ENCODE measurements around the gene TCF4. TPM values are rescaled to one million over a fixed set of nuclear protein-coding genes. Genes with fewer than 3 reads are reported as not detected.

The TCF4 gene
- total RNA-seq, 1 experiment from 2014 or later, result 2.3 TPM

GRCh38 chr18:55483266-55483871, 104.6 kb downstream of the TCF4 start:
- TF ChIP-seq REST (IDR thresholded peaks at IDR 0.05; ENCODE audit: insufficient read depth in 1 of 2, low read depth in 2 of 2, low read length in 1 of 2), result no peak
- TF ChIP-seq CTCF (IDR thresholded peaks at IDR 0.05), result no peak
- TF ChIP-seq TCF7L2 (IDR thresholded peaks at IDR 0.05; ENCODE audit: low read depth, low read length), result no peak
- no peak for TF ChIP-seq POLR2AphosphoS5 (IDR thresholded peaks at IDR 0.05; ENCODE audit: low read depth, low read length)
- no peak for TF ChIP-seq SIN3A (IDR thresholded peaks at IDR 0.05; ENCODE audit: borderline replicate concordance, insufficient read depth, low read depth, low read length)
- POLR2A ChIA-PET, result no interaction called here
- H3K4me3 ChIP-seq (ENCODE audit: low read depth in 2 of 2, low read length in 2 of 2), result no peak overlapping the region
- H3K36me3 ChIP-seq (ENCODE audit: control insufficient read depth, insufficient read depth, low read length), result no peaks in the 10 kb centered on the region
- no peak for DNase-seq (ENCODE audit: low read depth, low spot score)
- CTCF ChIA-PET, result no interaction called here
- no peaks in the 10 kb centered on the region for H3K9me3 ChIP-seq (ENCODE audit: control insufficient read depth, insufficient read depth, low read depth, low read length)
- no peaks in the 10 kb centered on the region for H3K4me1 ChIP-seq (ENCODE audit: control insufficient read depth, insufficient read depth, low read length)
- no peak for ATAC-seq
- H3K27ac ChIP-seq (ENCODE audit: low read length), result no peak overlapping the region
- no peaks in the 10 kb centered on the region for H3K27me3 ChIP-seq (ENCODE audit: control insufficient read depth, insufficient read depth, low read length)
- in situ Hi-C loops (cut with HindIII; ENCODE audit: low pct_unique_long_range_greater_than_20kb, low sequenced_read_pairs) (no loop called here), intact Hi-C loops (cut with micrococcal nuclease; ENCODE audit: unreplicated experiment) (no loop called here)
- no TSS peak for BruUV-seq (replicated peaks)

- Histone ChIP-seq H3K36me3 (ENCODE audit: control insufficient read depth, insufficient read depth, low read length) (no peaks in the 10 kb centered on the region), H3K4me1 (ENCODE audit: control insufficient read depth, insufficient read depth, low read length) (no peaks in the 10 kb centered on the region), H3K4me3 (ENCODE audit: low read depth in 2 of 2, low read length in 2 of 2) (no peak overlapping the region), H3K27me3 (ENCODE audit: control insufficient read depth, insufficient read depth, low read length) (no peaks in the 10 kb centered on the region), H3K27ac (ENCODE audit: low read length) (no peak overlapping the region), H3K9me3 (ENCODE audit: control insufficient read depth, insufficient read depth, low read depth, low read length) (no peaks in the 10 kb centered on the region)
- BruUV-seq (replicated peaks), result no TSS peak
- TF ChIP-seq POLR2AphosphoS5 (IDR thresholded peaks at IDR 0.05; ENCODE audit: low read depth, low read length), result no peak
- no peak for TF ChIP-seq TCF7L2 (IDR thresholded peaks at IDR 0.05; ENCODE audit: low read depth, low read length)
- TF ChIP-seq CTCF (IDR thresholded peaks at IDR 0.05), result no peak
- no peak for TF ChIP-seq REST (IDR thresholded peaks at IDR 0.05; ENCODE audit: insufficient read depth in 1 of 2, low read depth in 2 of 2, low read length in 1 of 2)
- TF ChIP-seq SIN3A (IDR thresholded peaks at IDR 0.05; ENCODE audit: borderline replicate concordance, insufficient read depth, low read depth, low read length), result no peak
- intact Hi-C loops (cut with micrococcal nuclease; ENCODE audit: unreplicated experiment) (no loop called here), in situ Hi-C loops (cut with HindIII; ENCODE audit: low pct_unique_long_range_greater_than_20kb, low sequenced_read_pairs) (no loop called here)
- no peak for DNase-seq (ENCODE audit: low read depth, low spot score)
- ChIA-PET CTCF (no interaction called here), POLR2A (no interaction called here)
- ATAC-seq, result no peak
Observed at GRCh38 chr18:55479656-55480420, 108.2 kb downstream of the TCF4 start.

All from Panc1 (cell line).